ENCODE data around the gene LGALS9.

Gene LGALS9

GRCh38 chr17:27621536-27621935, 9.5 kb upstream of the LGALS9 start:
- no peak for TF ChIP-seq CTCF (IDR thresholded peaks at IDR 0.05; ENCODE audit: extremely low read depth, missing control alignments)
- no peak for DNase-seq (ENCODE audit: low spot score)

GRCh38 chr17:27621942-27622559, 8.9 kb upstream of the LGALS9 start:
- DNase-seq (ENCODE audit: low spot score), result no peak
- TF ChIP-seq CTCF (IDR thresholded peaks at IDR 0.05; ENCODE audit: extremely low read depth, missing control alignments), result no peak

GRCh38 chr17:27622986-27623385, 8.0 kb upstream of the LGALS9 start:
- no peak for DNase-seq (ENCODE audit: low spot score)
- TF ChIP-seq CTCF (IDR thresholded peaks at IDR 0.05; ENCODE audit: extremely low read depth, missing control alignments), result no peak

- DNase-seq (ENCODE audit: low spot score), result no peak
- no peak for TF ChIP-seq CTCF (IDR thresholded peaks at IDR 0.05; ENCODE audit: extremely low read depth, missing control alignments)
These were observed 7.4 kb upstream of the LGALS9 start for GRCh38 chr17:27623614-27624013.

GRCh38 chr17:27624539-27624938, 6.4 kb upstream of the LGALS9 start:
- no peak for TF ChIP-seq CTCF (IDR thresholded peaks at IDR 0.05; ENCODE audit: extremely low read depth, missing control alignments)
- DNase-seq (ENCODE audit: low spot score), result no peak

- DNase-seq (ENCODE audit: low spot score), result no peak
- no peak for TF ChIP-seq CTCF (IDR thresholded peaks at IDR 0.05; ENCODE audit: extremely low read depth, missing control alignments)
These were observed 5.1 kb upstream of the LGALS9 start for GRCh38 chr17:27625856-27626255.

GRCh38 chr17:27627514-27627913, 3.5 kb upstream of the LGALS9 start:
- TF ChIP-seq CTCF (IDR thresholded peaks at IDR 0.05; ENCODE audit: extremely low read depth, missing control alignments), result no peak
- DNase-seq (ENCODE audit: low spot score), result no peak

All from GM20000 (cell line).